Stimulated activated CD8-positive, alpha-beta memory T cell treated with anti-CD3 and anti-CD28 coated beads, Interleukin-12 subunit alpha, Interleukin-12 subunit beta, amount 100 ng/mL, for 4 hours (primary cell): ENCODE measurements around the gene HOXD10.

Experiments
- DNase-seq: peaks from one replicate; pipeline ENCODE4 v3.0.0-alpha.2; 2020; ENCODE audit warnings: low read depth

The HOXD10 gene

DNA sequence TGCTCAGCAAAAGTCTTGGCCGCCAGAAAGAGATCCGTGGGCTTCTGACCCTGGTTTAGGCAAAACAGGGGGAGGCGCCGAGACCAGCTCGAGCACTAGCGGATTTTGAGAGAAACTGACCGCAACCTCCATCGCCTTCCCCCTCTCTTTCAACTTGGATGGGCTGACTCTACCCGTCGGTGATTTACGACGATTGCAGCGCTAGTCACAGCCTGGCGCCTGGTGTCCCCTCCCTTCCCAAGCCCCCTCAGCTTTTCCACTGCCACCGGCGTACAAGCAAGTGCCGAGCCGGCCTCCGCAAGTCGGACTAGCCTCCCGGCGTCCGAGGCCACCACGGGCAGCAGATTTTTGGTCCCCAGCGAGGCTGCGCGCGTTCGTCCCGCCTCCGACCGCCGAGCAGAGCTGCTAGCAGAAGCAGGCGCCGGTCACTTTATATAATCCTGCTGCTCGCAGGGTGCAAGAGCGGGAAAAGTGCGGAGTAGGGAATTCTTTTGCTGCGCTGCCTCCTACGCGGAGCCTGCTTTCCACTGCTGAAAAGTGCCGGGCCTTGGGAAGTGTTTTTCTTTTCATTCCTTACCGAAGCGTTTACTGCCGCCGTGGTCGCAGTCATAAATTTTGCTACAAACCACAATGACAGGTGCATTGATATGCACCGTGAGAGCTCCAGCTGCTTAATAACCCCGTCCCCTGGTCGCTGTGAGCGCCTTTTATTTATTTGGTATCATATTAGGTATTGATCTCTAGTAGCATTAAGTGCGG is 48.2 kb downstream of the HOXD10 start:
- DNase-seq = no peak

- DNase-seq = no peak
Observed at GRCh38 chr2:176165370-176166050, 48.9 kb downstream of the HOXD10 start.

DNA sequence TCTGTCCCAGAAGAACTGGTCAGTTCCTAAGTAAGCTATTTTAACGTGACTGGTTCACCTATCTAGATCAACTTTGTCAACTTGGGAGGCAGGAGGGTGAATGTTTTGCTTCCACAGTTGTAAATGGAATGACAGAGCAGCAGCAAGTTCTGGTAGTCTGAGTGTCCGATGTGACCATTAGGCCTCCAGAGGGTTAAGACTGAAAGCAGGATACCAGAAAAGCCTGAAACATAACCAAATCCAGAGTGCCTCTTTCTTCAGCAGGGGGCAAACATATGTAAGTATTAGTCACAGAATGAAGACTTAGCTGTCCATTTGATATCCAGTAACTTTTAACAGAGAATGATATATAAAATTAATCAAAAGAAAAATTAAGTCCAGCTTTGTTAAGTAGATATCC is 49.7 kb downstream of the HOXD10 start:
- no peak for DNase-seq

DNA sequence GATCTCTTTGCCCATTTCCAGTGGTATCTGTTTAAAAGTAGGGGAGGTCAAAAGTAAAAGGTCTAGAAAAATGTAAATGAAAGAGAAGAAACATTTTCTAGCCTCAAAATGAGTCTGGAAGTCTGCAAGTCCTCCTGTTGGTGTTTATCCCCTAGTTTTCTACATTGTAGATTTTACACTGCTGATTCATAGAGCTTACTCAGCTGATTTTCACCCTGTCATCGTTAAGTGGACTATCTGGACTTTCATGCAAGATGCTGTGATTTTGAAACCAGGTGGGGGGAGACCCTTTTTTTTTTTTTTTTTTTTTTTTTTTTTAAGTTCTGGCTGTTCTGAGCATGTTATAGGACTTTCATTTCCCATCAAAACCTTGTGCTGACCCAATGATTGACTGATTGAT is 50.8 kb downstream of the HOXD10 start:
- DNase-seq = no peak

- no peak for DNase-seq
Observed at GRCh38 chr2:176169181-176169580, 52.6 kb downstream of the HOXD10 start.
